NAMALWA (cell line): ENCODE measurements around the gene SYT13.
A peak's percentile ranks its signal among the peaks of the same experiment; 100 is the strongest.

Source experiments
- DNase-seq: peaks from one replicate; pipeline ENCODE4 v3.0.0-alpha.2; 2015; ENCODE audit warnings: low spot score

SYT13 gene

DNA sequence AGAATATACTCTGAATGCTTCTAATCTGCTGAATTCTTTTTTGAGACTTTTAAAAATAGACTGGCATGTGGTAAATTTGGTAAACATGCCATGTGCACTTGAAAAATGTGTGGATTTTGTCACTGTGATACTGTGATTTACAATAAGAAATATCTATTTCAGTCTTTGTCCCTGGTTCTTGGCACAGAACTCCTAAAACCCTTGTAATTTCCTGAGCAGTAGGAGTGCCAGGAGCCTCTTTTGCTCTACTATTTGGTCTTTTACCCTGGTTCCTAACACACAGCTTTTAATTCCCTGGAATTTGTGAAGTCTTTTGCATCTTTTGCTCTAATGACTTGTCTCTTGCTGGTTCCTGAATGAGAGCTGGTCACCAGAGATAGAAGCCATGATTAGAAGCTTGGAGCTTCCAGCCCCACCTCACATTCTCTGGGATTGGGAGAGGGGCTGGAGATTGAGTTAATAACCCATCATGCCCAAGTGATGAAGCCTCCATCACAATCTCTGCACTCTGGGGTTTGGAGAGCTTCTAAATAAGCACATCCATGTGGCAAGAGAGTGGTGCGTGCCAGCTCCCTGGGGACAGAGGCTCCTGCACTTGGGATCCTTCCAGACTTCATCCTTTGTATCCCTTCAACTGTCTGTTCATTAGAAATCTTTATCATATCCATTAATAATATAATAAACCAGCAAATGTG lies 27.2 kb upstream of the SYT13 start:
- no peak for DNase-seq

DNA sequence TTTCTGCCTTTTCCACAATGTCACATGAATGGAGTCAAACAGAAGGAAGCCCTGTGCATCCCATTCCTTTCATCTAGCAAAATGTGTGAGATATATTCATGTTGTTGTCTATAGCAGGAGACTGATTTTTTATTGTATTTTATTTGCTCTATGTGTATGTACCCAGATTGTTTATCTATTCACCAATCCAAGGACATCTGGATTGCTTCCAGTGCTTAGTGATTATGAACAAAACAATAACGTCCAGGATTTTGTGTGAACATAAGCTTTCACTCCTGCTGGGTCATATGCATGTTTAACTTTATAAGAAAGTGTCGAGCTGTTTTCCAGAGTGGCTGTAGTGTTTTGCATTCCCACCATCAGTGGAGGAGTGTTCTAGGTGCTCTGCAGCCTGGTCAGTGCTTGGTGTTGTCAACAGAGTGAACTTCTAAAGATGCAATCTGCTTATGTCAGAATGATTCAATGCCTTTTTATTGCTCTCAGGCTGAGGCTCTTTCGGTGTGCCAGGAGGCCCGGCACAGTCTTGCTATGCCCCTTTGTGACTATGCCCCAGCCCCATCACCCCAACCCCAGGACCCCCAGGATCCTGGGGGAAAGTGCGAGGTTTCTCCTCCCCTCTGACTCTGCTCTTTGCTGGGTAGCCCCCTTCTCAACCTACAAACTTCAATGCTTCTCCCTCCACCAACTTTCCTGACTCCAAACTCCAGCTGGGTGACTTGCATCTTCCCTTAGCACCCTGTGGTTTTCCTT lies 19.9 kb upstream of the SYT13 start:
- no peak for DNase-seq

DNA sequence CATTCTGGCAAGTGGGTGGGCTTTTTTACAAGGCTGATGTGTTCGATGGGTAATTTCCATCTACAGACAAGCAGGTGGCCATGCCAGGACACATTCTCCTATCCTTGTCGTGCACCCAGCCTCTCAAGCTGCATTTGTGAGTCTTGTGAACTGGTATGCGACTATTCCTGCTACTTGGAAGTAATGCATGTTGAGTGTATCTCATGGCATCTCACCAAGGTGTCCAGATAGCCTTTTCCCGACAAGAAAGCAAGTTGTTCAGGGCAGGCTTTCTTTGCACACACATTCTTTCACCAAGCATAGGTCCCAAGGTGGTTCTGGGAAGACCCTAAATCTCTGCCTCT lies 18.8 kb upstream of the SYT13 start:
- DNase-seq: no peak

DNA sequence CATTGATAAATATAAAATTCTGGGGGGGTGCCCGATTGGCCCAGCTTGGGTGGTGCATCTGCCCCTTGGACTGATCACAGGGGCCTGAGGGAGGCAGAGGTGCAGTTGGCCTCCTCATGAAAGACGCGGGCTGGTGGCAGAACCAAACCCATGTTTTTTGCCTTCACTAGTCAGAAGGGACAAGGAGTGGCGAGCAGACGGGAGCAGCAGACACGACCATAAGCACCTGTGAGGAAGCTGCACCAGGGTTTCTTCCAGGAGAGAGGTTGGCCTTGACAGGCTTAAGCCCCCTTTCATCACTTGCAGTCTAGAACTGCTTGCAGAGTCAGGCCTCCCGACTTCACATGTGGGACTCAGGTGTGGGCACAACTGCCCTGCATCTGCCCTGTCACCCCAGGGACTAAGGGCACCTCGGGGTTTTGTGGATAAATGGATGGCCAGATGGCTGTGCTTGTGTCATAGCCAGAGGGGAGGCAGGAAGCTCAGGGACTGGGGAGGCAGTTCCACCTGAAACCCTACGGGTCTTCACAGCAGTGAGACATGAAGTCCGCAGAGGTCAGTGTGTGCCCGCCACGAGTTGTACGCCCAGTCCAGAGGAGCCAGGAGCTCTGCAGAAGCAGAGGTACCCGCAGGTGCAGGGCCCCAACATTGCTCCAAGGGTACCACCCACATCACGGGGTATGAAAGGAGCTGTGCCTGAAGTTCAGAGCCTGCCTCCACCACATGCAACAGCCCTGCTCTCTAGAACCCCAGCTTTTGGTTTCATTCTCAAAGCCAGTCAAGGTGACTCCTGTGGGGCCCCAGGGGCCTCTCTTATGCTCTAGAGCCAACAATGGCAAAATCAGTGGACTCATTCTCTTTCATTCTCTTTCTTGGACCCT lies 18.2 kb upstream of the SYT13 start:
- no peak for DNase-seq

DNA sequence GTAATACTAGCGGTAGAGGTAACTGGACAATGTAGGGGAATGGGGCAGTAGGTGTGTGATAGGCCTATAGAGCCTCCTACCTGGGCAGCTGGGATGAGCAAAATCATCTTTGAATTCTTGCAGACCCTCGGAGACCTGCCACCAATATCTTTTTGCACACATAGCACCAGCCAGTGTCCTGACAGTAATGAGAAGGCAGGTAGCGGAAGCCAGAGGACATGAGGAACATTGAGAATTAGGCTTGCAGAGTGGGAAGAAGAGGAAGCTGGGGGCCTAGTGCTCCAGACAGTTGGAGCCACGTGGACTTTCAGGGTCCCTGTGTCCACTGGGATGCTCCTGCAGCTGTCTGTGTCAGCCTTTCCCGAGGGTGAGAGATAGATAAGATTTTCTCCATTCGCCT lies 17.2 kb upstream of the SYT13 start:
- DNase-seq: no peak

DNA sequence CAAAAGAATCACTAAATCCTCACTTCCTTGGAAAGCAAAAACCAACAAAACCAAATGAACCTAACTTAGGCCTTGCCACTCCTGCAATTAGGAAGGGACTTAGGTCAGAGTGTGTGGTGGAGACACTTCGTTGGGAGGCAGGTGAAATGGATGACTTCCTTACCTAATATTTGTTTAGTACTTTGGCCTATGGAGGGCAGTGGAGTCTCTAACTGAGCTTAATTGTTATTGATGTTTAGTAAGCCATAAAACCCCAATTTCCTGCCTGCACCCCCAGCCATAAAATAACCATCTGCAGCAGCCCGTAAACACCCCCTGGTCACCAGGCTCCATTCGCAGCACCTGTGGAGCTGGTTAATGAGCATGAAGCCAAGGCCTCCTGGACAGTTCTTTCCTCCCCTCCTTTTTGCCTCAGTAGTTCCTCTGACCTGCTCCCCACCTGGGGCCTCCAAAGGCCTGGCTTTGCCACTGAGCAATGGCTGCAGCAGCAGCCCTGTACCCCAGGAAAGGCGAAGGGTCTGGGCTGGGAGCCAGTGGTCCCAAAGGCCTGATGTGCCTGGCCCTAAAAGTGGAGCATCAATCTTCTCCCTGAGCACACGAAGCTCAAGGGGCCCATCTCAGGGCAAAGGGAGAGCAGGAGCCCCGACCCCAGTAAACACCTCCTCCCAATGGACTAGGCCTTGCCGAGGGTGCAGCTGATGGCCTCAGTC lies 15.6 kb upstream of the SYT13 start:
- peak; percentile 20 for DNase-seq

DNA sequence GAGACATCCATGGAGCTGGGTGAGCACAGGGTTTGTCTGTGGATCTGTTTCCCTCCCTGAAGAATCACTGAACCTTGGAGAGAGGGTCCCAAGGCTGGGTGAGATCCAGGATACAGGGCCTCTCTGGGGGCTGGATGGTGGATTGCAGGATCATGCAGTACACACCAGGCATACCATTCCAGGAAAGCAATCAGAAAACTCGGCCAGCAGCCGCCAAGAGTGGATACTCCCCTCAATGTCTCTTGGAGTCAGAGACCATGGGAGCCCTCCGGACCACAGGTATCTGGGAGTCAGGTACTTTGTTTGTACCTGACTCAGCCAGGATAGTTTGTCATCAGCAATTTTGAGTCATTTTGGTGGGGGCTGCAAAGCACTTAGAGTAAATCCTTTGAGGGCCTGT lies 14.6 kb upstream of the SYT13 start:
- DNase-seq: no peak

DNA sequence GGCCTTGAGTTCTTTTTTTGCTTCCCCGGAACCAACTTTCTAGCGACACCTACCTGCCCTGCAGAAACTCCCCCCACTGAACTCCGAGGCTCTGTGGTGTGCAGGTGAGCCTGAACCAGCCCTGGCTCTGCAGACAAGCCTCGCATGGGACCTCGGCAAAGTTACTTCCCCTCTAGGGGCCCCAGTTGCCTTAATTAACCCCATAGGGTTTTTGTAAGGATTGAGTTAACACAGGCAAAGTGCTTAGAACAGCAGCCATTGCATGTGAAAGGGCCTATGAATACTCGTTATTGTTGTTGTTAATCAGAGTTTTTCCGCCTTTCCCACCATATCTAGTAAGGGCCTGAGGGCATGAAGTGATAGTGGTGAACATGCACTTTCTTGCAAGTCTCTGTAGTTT lies 12.6 kb upstream of the SYT13 start:
- no peak for DNase-seq

DNA sequence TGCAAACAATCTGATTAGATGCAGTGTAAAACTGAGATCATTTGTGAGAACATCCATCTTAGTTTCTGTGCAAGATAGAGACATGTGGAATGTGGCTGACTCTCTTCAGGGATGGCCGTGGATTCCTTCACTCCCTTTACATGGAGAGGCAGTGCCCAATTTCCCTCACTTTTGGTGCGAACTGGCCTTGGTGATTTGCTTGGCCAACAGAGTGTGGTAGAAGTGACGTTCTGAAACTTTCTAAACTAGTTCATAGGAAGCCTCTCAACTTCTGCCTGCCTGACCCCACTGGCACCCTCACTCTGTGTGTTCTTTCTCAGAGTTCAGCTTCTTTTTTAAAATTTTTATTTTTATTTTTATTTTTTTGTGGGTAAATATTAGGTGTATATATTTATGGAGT lies 9.9 kb upstream of the SYT13 start:
- DNase-seq: no peak

DNA sequence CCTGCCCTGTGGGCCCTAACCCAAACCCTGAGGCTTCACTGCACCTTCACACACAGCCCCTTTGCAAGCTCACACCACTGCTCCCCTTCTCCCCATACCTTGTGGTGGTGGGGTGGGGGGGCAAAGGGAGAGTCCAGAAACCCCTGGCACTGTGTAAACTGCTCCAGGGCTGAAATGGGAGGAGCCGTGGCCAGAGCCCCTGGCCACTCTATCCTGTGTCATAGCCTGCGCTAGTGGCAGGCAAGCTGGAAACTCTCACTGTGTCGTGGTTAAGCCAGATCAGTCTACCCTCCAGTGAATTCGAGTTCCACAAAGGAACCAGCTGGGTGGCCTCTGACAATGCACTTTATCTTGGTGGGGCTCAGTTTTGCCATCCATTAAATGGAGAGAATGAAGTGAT lies 8.4 kb upstream of the SYT13 start:
- no peak for DNase-seq

DNA sequence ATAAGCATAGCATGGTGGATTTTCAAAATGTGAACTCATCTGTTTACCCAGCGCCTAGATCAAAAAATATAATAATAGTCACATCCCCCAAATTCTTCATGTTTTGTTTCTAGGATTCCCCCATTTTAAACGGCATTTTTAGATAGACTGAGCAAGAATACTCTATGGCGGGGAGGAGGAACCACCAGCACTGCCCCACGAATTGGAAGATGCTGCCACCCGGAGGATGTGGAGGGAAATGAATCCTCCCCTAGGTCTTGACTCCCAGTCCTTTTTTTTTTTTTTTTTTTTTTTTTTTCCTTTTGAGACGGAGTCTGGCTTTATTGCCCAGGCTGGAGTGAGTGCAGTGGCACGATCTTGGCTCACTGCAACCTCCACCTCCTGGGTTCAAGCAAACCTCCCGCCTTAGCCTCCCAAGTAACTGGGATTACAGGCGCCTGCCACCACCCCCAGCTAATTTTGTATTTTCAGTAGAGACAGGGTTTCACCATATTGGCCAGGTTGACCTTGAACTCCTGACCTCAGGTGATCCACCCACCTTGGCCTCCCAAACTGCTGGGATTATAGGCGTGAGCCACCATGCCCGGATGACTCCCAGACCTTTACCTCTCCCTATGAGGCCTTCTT lies 7.5 kb upstream of the SYT13 start:
- DNase-seq: peak; percentile 83

DNA sequence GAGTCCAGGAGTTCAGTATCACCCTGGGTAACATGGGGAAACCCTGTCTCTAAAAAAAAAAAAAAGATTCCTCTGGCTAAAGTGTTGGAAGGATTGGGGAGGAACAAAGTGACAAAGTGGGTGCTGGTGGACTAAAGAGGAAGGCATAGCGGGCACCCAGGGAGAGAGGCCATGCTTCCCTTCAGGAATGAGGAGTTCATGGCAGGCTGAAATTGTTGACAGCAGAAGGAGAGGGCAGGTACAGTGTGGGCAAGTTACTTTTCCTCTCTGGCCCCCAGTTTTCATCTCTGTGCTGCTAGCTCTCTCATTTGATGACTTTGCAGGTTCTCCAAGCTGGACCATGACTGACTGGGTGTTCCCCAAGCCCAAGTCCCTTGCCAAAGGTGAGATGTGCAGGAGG lies 4.4 kb upstream of the SYT13 start:
- no peak for DNase-seq

DNA sequence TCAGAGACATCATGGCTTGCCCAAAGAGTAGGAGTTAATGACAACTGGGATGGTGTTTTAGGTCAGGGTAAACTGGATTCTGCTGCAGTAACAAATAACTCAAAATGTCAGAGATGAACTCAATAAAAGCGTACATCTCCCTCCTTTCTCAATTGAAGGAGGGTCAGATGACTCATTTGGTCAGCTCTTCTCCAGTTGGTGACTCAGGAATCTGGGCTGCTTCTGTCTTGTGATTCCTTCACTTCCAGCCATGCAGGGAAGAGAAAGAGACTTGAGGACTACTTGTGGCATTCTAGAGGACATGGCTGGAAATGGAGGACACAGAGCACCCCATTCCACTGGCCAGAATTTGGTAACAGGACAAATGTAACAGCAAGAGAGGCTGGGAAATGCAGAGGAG lies 3.2 kb upstream of the SYT13 start:
- no peak for DNase-seq

DNA sequence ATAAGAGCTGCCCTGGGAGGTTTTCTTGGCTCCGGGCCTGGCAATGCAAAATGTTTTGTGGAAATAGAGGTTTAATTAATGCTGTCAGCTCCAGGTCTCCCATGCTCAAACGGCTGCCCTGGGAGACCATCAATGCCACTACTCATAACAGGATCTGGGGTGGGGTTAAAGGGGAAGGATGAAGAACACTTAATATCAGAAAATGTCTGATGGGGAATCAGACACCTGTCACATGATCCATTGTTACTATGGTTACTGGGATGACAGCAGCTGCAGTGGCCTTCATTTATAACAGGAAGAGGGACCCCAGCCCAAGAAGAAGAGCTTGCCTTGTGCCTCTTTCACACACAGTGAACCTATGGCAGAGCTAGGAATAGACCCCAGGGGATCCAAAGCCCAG lies 2.2 kb upstream of the SYT13 start:
- DNase-seq: no peak

DNA sequence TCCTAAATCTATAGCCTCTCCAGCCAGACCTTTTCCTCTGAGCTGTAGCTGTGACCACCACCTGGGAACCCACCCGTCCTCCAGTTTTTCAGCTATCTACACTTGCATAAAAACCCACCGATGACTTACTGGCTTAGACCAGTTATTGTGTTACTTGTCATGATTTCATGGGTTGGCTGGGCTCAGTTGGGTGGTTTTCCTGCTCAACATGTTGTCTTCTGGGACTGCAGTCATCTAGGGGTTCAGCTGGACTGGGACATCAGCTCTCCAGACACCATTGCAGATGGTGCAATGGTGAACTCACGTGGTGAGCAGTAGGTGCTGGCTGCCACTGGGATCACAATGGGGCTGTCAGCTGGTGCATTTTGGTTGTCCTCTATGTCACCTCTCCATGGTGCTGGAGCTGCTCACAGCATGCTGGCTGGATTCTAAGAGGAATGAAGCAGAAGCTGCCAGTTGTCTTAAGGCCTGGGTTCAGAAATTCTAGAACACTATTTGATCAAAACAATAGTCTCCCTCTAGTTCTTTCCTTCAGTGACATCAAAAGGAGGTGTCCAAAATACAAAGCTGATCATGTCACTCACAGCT lies 1.3 kb upstream of the SYT13 start:
- DNase-seq: no peak

DNA sequence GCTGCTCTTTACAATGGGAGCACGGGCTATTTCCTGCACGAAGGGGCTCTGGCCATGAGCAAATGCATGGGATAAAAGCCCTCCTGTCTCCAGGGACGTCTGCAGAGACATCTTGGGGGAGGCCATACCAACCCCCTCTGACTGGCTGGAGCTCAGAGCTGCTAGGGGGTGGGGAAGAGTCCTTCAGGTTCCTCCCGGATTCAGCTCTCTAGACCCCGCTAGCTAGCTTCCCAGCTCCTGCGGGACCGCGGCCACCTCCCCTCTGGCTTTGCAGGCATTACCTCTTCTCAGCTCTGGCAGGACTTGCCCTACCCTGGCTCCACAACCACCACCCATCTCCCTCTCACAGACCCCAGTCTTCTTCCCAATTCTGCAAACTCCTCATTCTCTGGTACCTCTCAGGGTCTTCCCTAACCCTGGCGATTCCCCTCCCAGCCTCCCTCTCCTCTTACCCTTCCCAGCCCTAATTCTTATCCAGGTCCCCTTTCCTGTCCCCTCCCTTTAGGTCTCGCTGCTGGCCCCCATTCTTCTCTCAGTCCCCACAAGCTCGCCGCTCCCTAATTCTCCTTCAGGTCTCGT lies 802 bp downstream of the SYT13 start:
- DNase-seq: no peak

DNA sequence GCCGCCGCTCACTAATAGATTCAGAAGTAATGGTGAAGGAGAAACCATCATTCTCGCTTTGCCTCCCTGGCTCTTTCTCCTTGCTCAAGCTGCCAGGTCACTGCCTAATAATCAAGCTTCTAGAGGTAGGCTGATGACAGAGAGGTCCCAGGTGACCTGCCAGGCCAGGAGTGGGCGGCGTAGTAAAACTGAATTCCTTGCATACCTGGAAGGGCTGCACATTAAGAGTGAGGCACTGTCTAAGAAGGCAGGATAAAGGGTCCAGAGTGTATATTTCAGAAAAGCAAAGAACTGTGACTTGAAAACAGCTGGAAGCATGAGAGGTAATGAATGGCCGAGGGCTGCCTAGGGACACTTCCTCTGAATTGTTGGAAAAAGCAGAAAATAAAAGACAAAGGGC lies 4.1 kb downstream of the SYT13 start:
- no peak for DNase-seq

DNA sequence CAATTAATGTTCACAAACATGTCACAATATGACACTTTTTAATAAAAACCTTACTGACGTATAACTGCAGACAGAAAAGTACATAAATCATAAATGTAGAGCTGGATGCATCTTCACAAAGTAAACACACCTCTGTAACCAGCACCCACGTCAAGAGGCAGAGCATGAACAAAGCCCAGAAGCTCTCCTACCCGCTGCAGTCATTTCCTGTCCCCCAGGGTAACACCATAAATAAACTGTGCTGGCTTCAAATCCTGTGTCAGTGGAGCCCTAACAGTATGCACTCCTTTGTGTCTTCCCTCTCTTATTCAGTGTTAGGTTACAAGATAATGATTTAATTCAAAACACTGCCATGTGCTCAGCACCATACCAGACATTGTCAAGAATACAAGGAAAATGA lies 5.7 kb downstream of the SYT13 start:
- no peak for DNase-seq

DNA sequence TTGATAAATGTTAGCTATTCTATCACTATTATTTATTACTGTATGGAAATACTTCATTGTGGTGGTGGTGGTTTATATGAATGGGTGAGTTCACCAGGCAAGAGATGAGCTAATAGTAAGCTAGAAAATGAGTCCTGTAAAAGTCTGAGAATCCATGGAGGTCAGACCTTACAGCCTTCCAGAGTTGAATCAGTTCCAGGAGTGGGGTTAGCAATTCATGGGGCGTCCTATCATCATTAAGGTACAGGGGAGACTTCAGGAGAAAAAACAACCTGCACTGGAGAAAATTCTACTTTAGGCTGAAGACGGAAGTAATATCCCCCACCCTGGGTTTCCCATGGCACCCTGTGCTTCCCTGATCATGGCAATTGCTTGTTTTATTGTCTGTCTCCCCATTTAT lies 6.5 kb downstream of the SYT13 start:
- DNase-seq: no peak

DNA sequence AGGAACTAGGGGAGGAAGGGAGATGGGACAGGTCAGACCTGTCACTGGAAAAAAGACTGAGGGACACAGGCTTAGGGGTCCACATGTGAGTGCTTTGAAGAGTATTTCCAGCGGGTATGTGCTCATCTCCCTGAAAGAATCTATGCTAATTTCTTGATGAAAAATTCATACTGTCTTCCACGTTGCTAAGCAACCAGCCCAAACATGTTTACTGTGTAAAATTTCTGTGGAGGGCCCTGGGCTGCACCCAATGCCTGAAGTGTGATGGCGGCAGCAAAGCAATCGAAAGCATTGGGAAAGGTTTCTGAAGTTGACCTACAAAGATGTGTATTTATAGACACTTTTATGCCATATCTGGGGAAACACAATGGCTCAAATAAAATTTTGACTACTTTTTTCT lies 7.4 kb downstream of the SYT13 start:
- peak; percentile 29 for DNase-seq

DNA sequence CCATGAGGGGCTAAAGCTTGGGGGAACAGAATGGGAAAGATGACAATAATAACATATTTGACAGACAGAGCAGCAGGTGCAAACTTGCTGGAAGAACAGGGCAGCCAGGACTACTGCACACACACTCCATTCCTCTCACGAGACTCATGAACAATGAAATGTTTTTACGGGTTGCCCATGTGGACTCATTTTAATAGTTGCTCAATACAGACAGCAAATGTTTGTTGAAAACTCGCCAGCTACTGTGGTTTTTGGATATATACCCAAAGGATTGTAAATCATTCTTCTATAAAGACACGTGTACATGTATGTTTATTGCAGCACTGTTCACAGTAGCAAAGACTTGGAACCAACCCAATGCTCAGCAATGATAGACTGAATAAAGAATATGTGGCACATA lies 10.3 kb downstream of the SYT13 start:
- DNase-seq: no peak
